ENCODE measurements around the gene ANKZF1.

Gene ANKZF1

DNA sequence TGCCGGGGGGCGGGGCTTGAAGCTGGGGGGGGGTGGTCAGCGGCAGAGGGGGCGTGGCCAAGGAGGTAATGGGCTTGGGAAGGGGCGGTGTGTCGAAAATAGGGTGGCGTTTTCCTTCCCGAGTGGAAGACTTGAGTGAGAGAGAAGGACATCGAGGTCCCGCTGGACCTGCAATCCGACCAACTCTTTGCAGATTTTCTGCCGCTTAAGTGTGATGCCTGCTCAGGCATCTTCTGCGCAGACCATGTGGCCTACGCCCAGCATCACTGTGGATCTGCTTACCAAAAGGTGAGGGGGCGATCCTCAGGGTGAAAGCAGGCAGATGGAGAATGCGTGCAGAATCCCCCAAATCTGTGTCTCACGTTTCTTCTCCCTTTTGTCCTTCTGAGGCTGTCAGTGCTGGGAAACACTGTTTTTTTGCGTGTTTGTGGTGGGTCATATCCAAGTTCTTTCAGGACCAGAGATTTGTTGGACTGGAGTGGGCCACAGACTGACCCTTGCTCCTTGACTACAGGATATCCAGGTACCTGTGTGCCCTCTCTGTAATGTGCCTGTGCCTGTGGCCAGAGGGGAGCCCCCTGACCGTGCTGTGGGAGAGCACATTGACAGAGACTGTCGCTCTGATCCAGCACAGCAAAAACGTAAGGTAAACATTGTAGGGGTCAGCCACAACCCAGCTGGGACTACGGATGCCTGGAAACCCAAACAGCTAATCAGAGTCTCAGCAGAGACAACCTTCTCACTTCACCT is 22.3 kb upstream of the ANKZF1 start:
- no peaks in the 10 kb centered on the region for H3K27me3 ChIP-seq (ENCODE audit: insufficient read depth, low read length)
- TF ChIP-seq, protein P1, sequence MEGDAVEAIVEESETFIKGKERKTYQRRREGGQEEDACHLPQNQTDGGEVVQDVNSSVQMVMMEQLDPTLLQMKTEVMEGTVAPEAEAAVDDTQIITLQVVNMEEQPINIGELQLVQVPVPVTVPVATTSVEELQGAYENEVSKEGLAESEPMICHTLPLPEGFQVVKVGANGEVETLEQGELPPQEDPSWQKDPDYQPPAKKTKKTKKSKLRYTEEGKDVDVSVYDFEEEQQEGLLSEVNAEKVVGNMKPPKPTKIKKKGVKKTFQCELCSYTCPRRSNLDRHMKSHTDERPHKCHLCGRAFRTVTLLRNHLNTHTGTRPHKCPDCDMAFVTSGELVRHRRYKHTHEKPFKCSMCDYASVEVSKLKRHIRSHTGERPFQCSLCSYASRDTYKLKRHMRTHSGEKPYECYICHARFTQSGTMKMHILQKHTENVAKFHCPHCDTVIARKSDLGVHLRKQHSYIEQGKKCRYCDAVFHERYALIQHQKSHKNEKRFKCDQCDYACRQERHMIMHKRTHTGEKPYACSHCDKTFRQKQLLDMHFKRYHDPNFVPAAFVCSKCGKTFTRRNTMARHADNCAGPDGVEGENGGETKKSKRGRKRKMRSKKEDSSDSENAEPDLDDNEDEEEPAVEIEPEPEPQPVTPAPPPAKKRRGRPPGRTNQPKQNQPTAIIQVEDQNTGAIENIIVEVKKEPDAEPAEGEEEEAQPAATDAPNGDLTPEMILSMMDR (IDR thresholded peaks at IDR 0.05; ENCODE audit: low read length), result no peak
- no peak for TF ChIP-seq EZH2 (IDR thresholded peaks at IDR 0.05; ENCODE audit: borderline replicate concordance, low read length)
- peak overlapping the region; percentile 77 for H3K27ac ChIP-seq (ENCODE audit: low read depth, low read length, poor library complexity, severe bottlenecking)
- H3K9me3 ChIP-seq (ENCODE audit: low read length), result peaks cover 6% of the 10 kb centered on the region; the same call in 1 of the 2 replicates
- peak overlapping the region; percentile 82 for H3K9ac ChIP-seq (ENCODE audit: low read length)
- H2AFZ ChIP-seq (ENCODE audit: low read length), result no peak overlapping the region
- peaks cover 43% of the 10 kb centered on the region for H3K36me3 ChIP-seq (ENCODE audit: insufficient read depth, low read length)
- no peaks in the 10 kb centered on the region for H4K20me1 ChIP-seq (ENCODE audit: insufficient read depth, low read length)
- peak overlapping the region; percentile 86 for H3K4me2 ChIP-seq (ENCODE audit: low read length)
- no peaks in the 10 kb centered on the region for H3K79me2 ChIP-seq (ENCODE audit: insufficient read depth, low read length)
- peaks cover 21% of the 10 kb centered on the region for H3K4me1 ChIP-seq (ENCODE audit: insufficient read depth, low read length, severe bottlenecking)
- H3F3A ChIP-seq (ENCODE audit: insufficient read depth, low read length), result 0 out of 2 replicates have a peak, but pooled peaks cover 3% of the 10 kb centered on the region
- no peaks in the 10 kb centered on the region for H3K9me2 ChIP-seq (ENCODE audit: low read depth, low read length)
- peak overlapping the region; percentile 70 for H3K4me3 ChIP-seq (ENCODE audit: low read depth, low read length, poor library complexity, severe bottlenecking)

DNA sequence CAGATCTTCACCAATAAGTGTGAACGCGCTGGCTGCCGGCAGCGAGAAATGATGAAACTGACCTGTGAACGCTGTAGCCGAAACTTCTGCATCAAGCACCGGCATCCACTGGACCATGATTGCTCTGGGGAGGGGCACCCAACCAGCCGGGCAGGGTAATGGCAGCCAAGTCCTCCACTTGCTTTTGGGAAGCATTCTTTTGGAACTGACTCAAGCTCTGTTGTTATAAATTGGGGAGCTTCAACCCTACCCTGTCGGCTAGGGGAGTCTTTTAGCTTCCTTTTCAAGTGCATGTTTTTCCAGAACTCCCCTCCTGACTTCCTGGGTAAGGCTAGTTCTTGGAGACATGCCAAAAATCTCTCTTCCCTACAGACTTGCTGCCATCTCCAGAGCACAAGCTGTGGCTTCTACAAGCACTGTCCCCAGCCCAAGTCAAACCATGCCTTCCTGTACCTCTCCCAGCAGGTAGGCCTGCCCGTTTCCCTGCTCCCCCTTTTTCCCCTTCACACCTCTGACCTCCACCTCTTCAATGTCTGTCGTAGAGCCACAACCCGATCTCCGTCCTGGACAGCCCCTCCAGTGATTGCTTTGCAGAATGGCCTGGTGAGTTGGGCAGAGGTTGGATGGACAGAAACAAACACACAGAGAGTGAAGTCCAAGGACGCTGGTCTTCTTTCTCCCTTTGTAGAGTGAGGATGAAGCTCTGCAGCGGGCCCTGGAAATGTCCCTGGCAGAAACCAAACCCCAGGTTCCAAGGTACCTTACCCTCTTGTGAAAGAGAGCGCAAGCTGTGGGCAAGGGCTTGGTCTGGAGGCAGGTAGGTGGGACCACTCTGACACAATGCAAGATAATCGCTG is 21.5 kb upstream of the ANKZF1 start:
- Histone ChIP-seq H3K36me3 (ENCODE audit: insufficient read depth, low read length) (peaks cover 51% of the 10 kb centered on the region), H3K27ac (ENCODE audit: low read depth, low read length, poor library complexity, severe bottlenecking) (peak overlapping the region; percentile 55), H3K9me3 (ENCODE audit: low read length) (peaks cover 6% of the 10 kb centered on the region; the same call in 1 of the 2 replicates), H3K4me1 (ENCODE audit: insufficient read depth, low read length, severe bottlenecking) (peaks cover 21% of the 10 kb centered on the region), H2AFZ (ENCODE audit: low read length) (no peak overlapping the region), H3K27me3 (ENCODE audit: insufficient read depth, low read length) (no peaks in the 10 kb centered on the region), H3K9ac (ENCODE audit: low read length) (peak overlapping the region; percentile 82), H4K20me1 (ENCODE audit: insufficient read depth, low read length) (no peaks in the 10 kb centered on the region), H3K9me2 (ENCODE audit: low read depth, low read length) (no peaks in the 10 kb centered on the region), H3K4me2 (ENCODE audit: low read length) (peak overlapping the region; percentile 86), H3K79me2 (ENCODE audit: insufficient read depth, low read length) (no peaks in the 10 kb centered on the region), H3K4me3 (ENCODE audit: low read depth, low read length, poor library complexity, severe bottlenecking) (peak overlapping the region; percentile 70), H3F3A (ENCODE audit: insufficient read depth, low read length) (0 out of 2 replicates have a peak, but pooled peaks cover 3% of the 10 kb centered on the region)
- TF ChIP-seq, protein P1 (IDR thresholded peaks at IDR 0.05; ENCODE audit: low read length), result no peak
- TF ChIP-seq EZH2 (IDR thresholded peaks at IDR 0.05; ENCODE audit: borderline replicate concordance, low read length), result no peak

DNA sequence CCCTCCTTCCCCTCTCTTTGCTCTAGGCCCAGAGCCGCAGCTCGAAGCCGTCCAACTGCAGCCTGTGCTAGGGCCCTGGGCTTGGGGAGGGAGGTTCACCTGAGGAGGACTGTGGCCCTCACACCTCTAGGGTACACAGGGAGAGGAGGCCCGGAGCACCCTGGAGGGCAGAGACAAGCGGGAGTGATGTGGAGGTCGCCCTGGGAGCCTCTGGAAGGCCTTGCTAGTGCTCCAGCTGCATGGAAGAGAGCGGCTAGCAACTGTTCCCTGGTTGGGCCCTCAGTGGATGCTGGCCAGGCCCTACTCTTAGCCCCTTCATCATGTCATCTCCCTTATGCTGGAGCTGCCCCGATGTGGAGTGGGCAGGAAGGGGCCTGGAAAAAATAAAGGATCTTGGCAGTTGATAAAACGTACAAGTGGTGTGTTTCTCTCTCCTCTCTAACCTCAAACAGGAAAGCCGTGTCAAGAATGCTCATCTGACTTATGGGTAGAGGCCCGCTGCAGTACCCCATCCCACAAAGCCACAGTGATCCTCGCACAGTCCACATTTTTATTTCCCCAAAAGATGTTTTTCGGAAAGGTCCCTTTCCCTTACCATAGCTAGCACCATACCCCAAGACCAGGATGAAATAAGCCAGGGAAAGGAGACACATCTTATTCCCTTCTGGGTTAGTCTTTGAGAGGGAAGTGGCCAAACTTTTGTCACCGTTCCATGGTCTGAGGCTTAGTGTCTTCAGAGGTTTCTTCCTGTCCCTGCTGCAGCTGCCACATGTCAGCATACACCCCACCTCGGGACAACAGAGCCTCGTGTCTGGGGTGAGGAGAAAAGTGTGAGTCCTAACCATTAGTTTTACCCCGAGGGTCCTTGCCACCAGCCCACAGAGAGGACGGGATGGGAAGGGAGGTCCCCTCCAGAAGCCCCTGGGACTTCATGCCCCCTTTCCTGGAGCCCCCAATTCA is 20.1 kb upstream of the ANKZF1 start:
- Histone ChIP-seq H3K4me1 (ENCODE audit: insufficient read depth, low read length, severe bottlenecking) (peaks cover 21% of the 10 kb centered on the region), H3K36me3 (ENCODE audit: insufficient read depth, low read length) (peaks cover 65% of the 10 kb centered on the region), H3K27ac (ENCODE audit: low read depth, low read length, poor library complexity, severe bottlenecking) (no peak overlapping the region), H4K20me1 (ENCODE audit: insufficient read depth, low read length) (no peaks in the 10 kb centered on the region), H3K79me2 (ENCODE audit: insufficient read depth, low read length) (no peaks in the 10 kb centered on the region), H3K9me3 (ENCODE audit: low read length) (peaks cover 6% of the 10 kb centered on the region; the same call in 1 of the 2 replicates), H3K9ac (ENCODE audit: low read length) (no peak overlapping the region; the same call in 1 of the 2 replicates), H3F3A (ENCODE audit: insufficient read depth, low read length) (0 out of 2 replicates have a peak, but pooled peaks cover 3% of the 10 kb centered on the region), H3K9me2 (ENCODE audit: low read depth, low read length) (no peaks in the 10 kb centered on the region), H2AFZ (ENCODE audit: low read length) (no peak overlapping the region), H3K27me3 (ENCODE audit: insufficient read depth, low read length) (no peaks in the 10 kb centered on the region), H3K4me3 (ENCODE audit: low read depth, low read length, poor library complexity, severe bottlenecking) (no peak overlapping the region), H3K4me2 (ENCODE audit: low read length) (no peak overlapping the region)
- TF ChIP-seq, protein P1 (IDR thresholded peaks at IDR 0.05; ENCODE audit: low read length), result no peak
- TF ChIP-seq EZH2 (IDR thresholded peaks at IDR 0.05; ENCODE audit: borderline replicate concordance, low read length), result no peak
